ENCODE data around the gene PALD1.

The PALD1 gene

GRCh38 chr10:70564901-70565351 is 86.4 kb downstream of the PALD1 start:
- no peak for DNase-seq (ENCODE audit: low spot score)
- TF ChIP-seq CTCF (IDR thresholded peaks at IDR 0.05; ENCODE audit: extremely low read depth, insufficient read depth, missing control alignments) = no peak
- in situ Hi-C loops (cut with MboI; ENCODE audit: low pct_unique_long_range_greater_than_20kb, low sequenced_read_pairs, unreplicated experiment) = loop anchor here (25.0 kb wide), 1 partner anchor 322 kb away; the partner anchor contains the start of gene PCBD1

- in situ Hi-C loops (cut with MboI; ENCODE audit: low pct_unique_long_range_greater_than_20kb, low sequenced_read_pairs, unreplicated experiment) = loop anchor here (25.0 kb wide), 1 partner anchor 321 kb away; the partner anchor contains the start of gene PCBD1
- no peak for DNase-seq (ENCODE audit: low spot score)
- no peak for TF ChIP-seq CTCF (IDR thresholded peaks at IDR 0.05; ENCODE audit: extremely low read depth, insufficient read depth, missing control alignments)
Measured at GRCh38 chr10:70565556-70566514, 87.3 kb downstream of the PALD1 start.

GRCh38 chr10:70566515-70567290 is 88.1 kb downstream of the PALD1 start:
- no peak for TF ChIP-seq CTCF (IDR thresholded peaks at IDR 0.05; ENCODE audit: extremely low read depth, insufficient read depth, missing control alignments)
- no peak for DNase-seq (ENCODE audit: low spot score)
- in situ Hi-C loops (cut with MboI; ENCODE audit: low pct_unique_long_range_greater_than_20kb, low sequenced_read_pairs, unreplicated experiment) = loop anchor here (25.0 kb wide), 1 partner anchor 321 kb away; the partner anchor contains the start of gene PCBD1

- no peak for TF ChIP-seq CTCF (IDR thresholded peaks at IDR 0.05; ENCODE audit: extremely low read depth, insufficient read depth, missing control alignments)
- in situ Hi-C loops (cut with MboI; ENCODE audit: low pct_unique_long_range_greater_than_20kb, low sequenced_read_pairs, unreplicated experiment) = loop anchor here (25.0 kb wide), 1 partner anchor 320 kb away; the partner anchor contains the start of gene PCBD1
- DNase-seq (ENCODE audit: low spot score) = no peak
Measured at GRCh38 chr10:70567603-70568002, 89.0 kb downstream of the PALD1 start.

- no peak for DNase-seq (ENCODE audit: low spot score)
- no peak for TF ChIP-seq CTCF (IDR thresholded peaks at IDR 0.05; ENCODE audit: extremely low read depth, insufficient read depth, missing control alignments)
- in situ Hi-C loops (cut with MboI; ENCODE audit: low pct_unique_long_range_greater_than_20kb, low sequenced_read_pairs, unreplicated experiment) = loop anchor here (25.0 kb wide), 1 partner anchor 319 kb away; the partner anchor contains the start of gene PCBD1
Measured at GRCh38 chr10:70568113-70568512, 89.5 kb downstream of the PALD1 start.

Measured in GM13977 (cell line).